ENCODE measurements around the gene PDE7B. TPM values are rescaled to one million over a fixed set of nuclear protein-coding genes. Genes with fewer than 3 reads are reported as not detected.
"Not testable (repeated sequence)": the region's sequence is repeated elsewhere in the genome, so short reads cannot be mapped to it uniquely, and the experiment has no call there.

The PDE7B gene
- polyA plus RNA-seq, 3 donors, result 5.5 to 10.5 (median 8.5) TPM

- DNase-seq (ENCODE audit: extremely low read depth in 1 of 11, low read depth in 9 of 11, low spot score in 4 of 11), result no peak
These were observed 329.4 kb downstream of the PDE7B start for GRCh38 chr6:136180704-136181511.

- no peak for DNase-seq (ENCODE audit: extremely low read depth in 1 of 11, low read depth in 9 of 11, low spot score in 4 of 11)
These were observed 330.0 kb downstream of the PDE7B start for GRCh38 chr6:136181512-136181833.

- DNase-seq (ENCODE audit: extremely low read depth in 1 of 11, low read depth in 9 of 11, low spot score in 4 of 11), result no peak
These were observed 330.4 kb downstream of the PDE7B start for GRCh38 chr6:136181861-136182260.

- DNase-seq (ENCODE audit: extremely low read depth in 1 of 11, low read depth in 9 of 11, low spot score in 4 of 11), result no peak
These were observed 333.2 kb downstream of the PDE7B start for GRCh38 chr6:136184738-136185137.

GRCh38 chr6:136186363-136186762 lies 334.9 kb downstream of the PDE7B start:
- DNase-seq (ENCODE audit: extremely low read depth in 1 of 11, low read depth in 9 of 11, low spot score in 4 of 11), result no peak

GRCh38 chr6:136188486-136188885 lies 337.0 kb downstream of the PDE7B start:
- DNase-seq (ENCODE audit: extremely low read depth in 1 of 11, low read depth in 9 of 11, low spot score in 4 of 11), result no peak

GRCh38 chr6:136189104-136189503 lies 337.6 kb downstream of the PDE7B start:
- DNase-seq (ENCODE audit: extremely low read depth in 1 of 11, low read depth in 9 of 11, low spot score in 4 of 11), result no peak

- no peak for DNase-seq (ENCODE audit: extremely low read depth in 1 of 11, low read depth in 9 of 11, low spot score in 4 of 11)
These were observed 340.3 kb downstream of the PDE7B start for GRCh38 chr6:136191606-136192312.

GRCh38 chr6:136192902-136193301 lies 341.4 kb downstream of the PDE7B start:
- peak in 6 of 11 donors; percentile 6 to 33 (median 26) for DNase-seq (ENCODE audit: extremely low read depth in 1 of 11, low read depth in 9 of 11, low spot score in 4 of 11)

- DNase-seq (ENCODE audit: extremely low read depth in 1 of 11, low read depth in 9 of 11, low spot score in 4 of 11), result no peak
These were observed 350.2 kb downstream of the PDE7B start for GRCh38 chr6:136201732-136202131.

- DNase-seq (ENCODE audit: extremely low read depth in 1 of 11, low read depth in 9 of 11, low spot score in 4 of 11), result no peak
These were observed 357.3 kb downstream of the PDE7B start for GRCh38 chr6:136208783-136209182.

- DNase-seq (ENCODE audit: extremely low read depth in 1 of 11, low read depth in 9 of 11, low spot score in 4 of 11), result no peak
These were observed 358.0 kb downstream of the PDE7B start for GRCh38 chr6:136209496-136209895.

- no peak for DNase-seq (ENCODE audit: extremely low read depth in 1 of 11, low read depth in 9 of 11, low spot score in 4 of 11)
These were observed 359.1 kb downstream of the PDE7B start for GRCh38 chr6:136210398-136211165.

GRCh38 chr6:136212608-136213007 lies 361.1 kb downstream of the PDE7B start:
- no peak for DNase-seq (ENCODE audit: extremely low read depth in 1 of 11, low read depth in 9 of 11, low spot score in 4 of 11)

- no peak for DNase-seq (ENCODE audit: extremely low read depth in 1 of 11, low read depth in 9 of 11, low spot score in 4 of 11)
These were observed 361.6 kb downstream of the PDE7B start for GRCh38 chr6:136213012-136213539.

- DNase-seq (ENCODE audit: extremely low read depth in 1 of 11, low read depth in 9 of 11, low spot score in 4 of 11), result no peak
These were observed 362.4 kb downstream of the PDE7B start for GRCh38 chr6:136213853-136214252.

GRCh38 chr6:136216503-136217401 lies 365.3 kb downstream of the PDE7B start:
- DNase-seq (ENCODE audit: extremely low read depth in 1 of 11, low read depth in 9 of 11, low spot score in 4 of 11), result no peak

- not testable (repeated sequence) for DNase-seq (ENCODE audit: extremely low read depth in 1 of 11, low read depth in 9 of 11, low spot score in 4 of 11)
These were observed 373.5 kb downstream of the PDE7B start for GRCh38 chr6:136224974-136225373.

GRCh38 chr6:136225496-136225895 lies 374.0 kb downstream of the PDE7B start:
- DNase-seq (ENCODE audit: extremely low read depth in 1 of 11, low read depth in 9 of 11, low spot score in 4 of 11), result no peak
